ENCODE data around the gene ABCB8.

- no peak for TF ChIP-seq POLR2A (IDR thresholded peaks at IDR 0.05)
- TF ChIP-seq CTCF (IDR thresholded peaks at IDR 0.05), result no peak
Observed at GRCh38 chr7:151079199-151079910, 51.1 kb downstream of the ABCB8 start.

Measured in heart left ventricle (tissue), 13 donors.